ENCODE results near the gene C1orf116. TPM values are rescaled to one million over a fixed set of nuclear protein-coding genes. Genes with fewer than 3 reads are reported as not detected.

The C1orf116 gene
- not detected in 2 replicates for total RNA-seq (2014; rRNA removed; shearing (Covaris generic))

DNA sequence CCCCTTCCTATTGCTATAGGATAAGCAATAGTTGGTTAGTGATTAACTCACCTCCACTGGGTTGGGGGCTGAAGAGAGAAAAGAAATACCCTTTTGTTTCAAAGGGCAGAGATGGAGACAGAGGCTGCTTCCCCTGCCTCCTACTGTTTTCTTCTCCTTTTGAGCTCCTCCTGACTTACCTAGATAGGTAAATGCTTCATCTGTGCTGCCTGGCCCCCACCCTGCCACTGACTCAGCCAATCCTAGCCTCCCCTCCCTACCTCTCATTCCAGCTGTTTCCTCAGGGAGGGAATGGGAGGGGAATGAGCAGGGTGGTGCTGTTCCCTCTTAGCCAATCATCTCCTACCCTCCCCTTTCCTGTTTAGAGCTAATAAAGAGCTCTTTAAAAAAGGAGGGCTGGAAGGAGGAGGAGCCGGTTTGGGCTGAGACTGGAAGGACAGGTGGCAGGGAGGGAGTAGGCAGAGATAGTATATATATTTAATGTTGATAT, at the start of gene C1orf116:
C1orf116 (minus strand) TSS at position 229 of the 490 bp plus-strand sequence. CDS start 5,158 bp downstream, outside the sequence.
- no peaks in the 10 kb centered on the region for H3K27me3 ChIP-seq
- H3K4me3 ChIP-seq: no peak within 1 kb of the TSS

DNA sequence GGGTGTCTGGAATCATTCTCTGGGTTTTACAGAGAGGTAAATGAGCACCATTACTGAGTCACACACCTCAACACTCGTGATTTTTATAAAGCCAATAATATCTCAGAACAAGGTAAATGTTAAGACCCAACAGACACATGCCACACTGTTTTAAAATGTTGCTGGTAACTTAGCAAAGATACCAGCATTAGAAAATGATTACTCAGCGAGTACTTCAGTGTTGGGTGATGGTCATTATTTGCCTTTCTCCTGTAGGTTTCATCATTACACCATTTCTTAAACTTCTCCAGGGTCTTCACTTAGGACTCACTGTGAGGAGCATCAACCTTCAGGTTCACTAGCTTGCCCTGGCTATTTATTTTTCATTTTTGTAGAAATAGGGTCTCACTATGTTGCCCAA, 49.2 kb upstream of the C1orf116 start:
- Histone ChIP-seq H3K4me3 (no peak overlapping the region), H3K27ac (no peak overlapping the region), H3K9me3 (replicated peaks) (no peaks in the 10 kb centered on the region), H3K4me1 (no peaks in the 10 kb centered on the region), H3K27me3 (0 out of 2 replicates have a peak, but pooled peaks cover 8% of the 10 kb centered on the region), H3K36me3 (no peaks in the 10 kb centered on the region)
- no peak for DNase-seq

More for the DNA sequence above, at the start of gene C1orf116:
- peak in 1 of 2 experiments; percentile 45 for DNase-seq
- Histone ChIP-seq H3K36me3 (no peaks in the 10 kb centered on the region), H3K9me3 (replicated peaks) (no peaks in the 10 kb centered on the region), H3K27ac (no peak within 1 kb of the TSS), H3K4me1 (no peaks in the 10 kb centered on the region)

DNA sequence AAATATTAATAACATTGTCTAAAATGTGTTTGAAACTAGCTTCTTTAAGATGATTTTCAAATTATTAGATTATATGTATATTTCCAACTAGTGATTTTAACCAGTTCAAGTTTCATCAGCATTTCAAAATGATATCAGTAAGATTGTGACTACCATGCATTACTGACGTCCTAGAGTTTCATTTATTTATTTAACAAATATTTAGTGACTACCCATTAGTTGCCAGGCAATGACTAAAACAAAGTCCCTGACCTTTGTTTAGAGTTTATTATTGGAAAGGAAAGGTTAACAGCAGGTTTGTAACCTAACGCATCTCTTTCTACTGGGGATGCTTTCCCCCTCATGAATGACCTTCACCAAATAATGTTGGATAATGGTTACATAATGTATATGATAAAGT, 48.5 kb upstream of the C1orf116 start:
- no peaks in the 10 kb centered on the region for H3K9me3 ChIP-seq (replicated peaks)
- H3K27me3 ChIP-seq: 0 out of 2 replicates have a peak, but pooled peaks cover 8% of the 10 kb centered on the region
- H3K27ac ChIP-seq: no peak overlapping the region
- DNase-seq: no peak
- H3K36me3 ChIP-seq: no peaks in the 10 kb centered on the region
- no peaks in the 10 kb centered on the region for H3K4me1 ChIP-seq
- H3K4me3 ChIP-seq: no peak overlapping the region

DNA sequence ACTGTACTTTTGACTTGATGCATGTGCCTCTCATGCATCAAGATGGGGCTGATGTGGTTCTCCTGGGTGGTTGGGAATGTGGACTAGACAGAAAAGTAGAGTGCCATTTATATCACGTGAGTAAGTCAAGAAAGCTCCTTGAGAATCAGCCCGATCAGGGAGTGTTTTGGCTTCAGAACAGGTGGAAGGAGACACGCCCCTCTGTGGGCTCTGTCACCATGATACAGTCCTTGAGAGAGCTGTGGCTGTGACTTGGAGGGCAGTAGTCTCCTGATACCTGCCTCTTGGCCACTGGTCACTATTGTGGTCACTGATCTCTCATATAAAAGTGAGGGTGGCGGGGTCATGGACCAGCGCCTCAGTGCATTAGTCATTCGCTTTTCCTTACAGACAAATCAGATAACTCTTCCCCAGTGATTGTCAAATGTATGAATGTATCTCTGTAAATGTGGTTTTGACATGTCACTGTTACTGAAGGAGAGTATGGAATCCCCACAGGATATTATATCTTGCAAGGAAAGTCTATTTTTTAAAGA, 47.2 kb upstream of the C1orf116 start:
- no peak overlapping the region for H3K27ac ChIP-seq
- no peaks in the 10 kb centered on the region for H3K36me3 ChIP-seq
- H3K27me3 ChIP-seq: 0 out of 2 replicates have a peak, but pooled peaks cover 8% of the 10 kb centered on the region
- no peaks in the 10 kb centered on the region for H3K9me3 ChIP-seq (replicated peaks)
- DNase-seq: no peak
- no peaks in the 10 kb centered on the region for H3K4me1 ChIP-seq
- H3K4me3 ChIP-seq: no peak overlapping the region

DNA sequence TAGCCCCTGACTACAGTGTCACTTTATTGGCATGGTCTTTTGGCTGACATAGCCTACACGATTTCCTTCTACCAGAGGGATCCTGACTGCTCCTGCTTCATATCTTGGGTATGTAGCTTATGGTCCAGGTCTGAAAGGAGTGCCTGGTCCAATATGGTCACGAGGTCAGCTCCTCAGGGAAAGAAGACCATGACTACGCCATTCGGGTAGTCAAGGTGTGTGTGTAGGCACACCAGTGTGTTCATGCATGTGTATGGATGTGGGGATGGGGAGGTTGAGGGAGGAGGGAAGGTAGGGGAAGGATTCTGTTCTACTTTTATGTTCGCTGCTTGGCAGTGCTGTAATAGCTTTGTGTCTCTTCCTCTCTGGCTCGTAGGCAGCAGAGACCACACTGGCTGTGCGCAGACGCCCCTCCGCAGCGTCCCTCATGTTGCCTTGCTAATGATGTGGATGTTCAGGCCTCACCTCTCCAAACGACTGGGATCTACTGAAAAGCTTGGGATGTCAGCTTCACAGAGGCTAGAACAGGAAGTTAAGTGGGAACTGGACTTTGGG, 46.1 kb upstream of the C1orf116 start:
- no peaks in the 10 kb centered on the region for H3K4me1 ChIP-seq
- no peaks in the 10 kb centered on the region for H3K36me3 ChIP-seq
- DNase-seq: no peak
- H3K27me3 ChIP-seq: 0 out of 2 replicates have a peak, but pooled peaks cover 8% of the 10 kb centered on the region
- no peak overlapping the region for H3K4me3 ChIP-seq
- no peaks in the 10 kb centered on the region for H3K9me3 ChIP-seq (replicated peaks)
- no peak overlapping the region for H3K27ac ChIP-seq

DNA sequence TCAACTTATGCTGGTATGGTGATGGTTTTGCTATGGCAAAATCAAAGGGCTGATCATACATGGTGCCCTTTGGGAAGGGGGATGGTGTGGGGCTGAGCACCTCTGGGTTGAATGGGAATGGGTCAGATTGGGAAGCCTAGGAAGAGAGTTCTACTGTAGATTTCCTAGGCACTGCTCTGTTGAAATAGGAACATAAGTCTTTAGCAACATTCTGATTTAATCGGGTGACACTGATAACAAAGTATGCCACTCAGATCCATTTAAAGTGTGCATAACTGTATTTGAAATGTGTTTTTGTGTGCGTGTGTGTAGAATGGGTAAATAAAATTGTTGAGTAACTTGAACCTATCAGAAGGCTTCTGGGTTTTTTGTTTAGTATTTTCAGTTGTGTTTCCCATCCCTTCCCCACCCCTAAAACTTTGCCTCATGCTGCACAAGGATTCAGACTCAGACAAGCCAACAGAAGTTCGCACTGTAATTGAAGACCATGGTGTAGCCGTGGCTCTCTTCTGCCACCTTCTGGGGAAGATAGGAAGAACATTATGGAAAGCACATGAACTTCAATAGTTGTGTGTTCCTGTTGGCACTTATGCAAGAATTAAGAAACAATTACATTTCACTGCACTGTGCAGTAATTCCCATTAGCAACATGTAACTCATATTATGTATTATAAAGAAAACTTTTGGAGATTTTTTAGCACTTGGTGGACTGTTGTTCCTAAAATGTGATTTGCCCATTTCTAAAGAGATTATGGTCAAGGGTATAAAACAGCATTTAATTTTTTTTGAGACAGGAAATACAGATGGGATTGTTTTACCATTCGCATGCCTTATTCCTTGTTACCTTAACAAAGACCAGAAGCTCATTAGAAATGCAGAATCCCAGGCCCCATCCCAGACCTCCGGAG, 45.2 kb upstream of the C1orf116 start:
- peak; percentile 45 to 86 for DNase-seq
- Histone ChIP-seq H3K9me3 (replicated peaks) (no peaks in the 10 kb centered on the region), H3K27ac (no peak overlapping the region)

DNA sequence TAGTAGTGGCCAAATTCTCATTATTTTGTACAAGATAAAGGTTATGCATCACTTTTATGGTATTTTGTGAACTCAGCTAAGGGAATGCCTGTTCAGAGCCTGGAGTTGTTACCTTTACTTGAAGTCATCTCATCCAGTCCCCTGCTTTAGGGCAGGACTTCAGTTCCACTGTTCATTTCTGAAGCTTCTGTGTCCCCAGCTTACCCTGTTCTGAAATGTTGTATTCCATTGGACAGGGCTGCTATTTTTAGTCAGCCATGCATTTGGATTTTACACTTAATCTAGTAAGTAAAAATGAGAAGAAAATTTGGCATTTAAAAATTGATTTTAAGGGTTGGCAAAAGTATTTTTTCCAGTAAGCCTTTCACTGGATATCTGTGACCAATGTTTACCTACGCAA, 44.5 kb upstream of the C1orf116 start:
- Histone ChIP-seq H3K4me1 (no peaks in the 10 kb centered on the region), H3K36me3 (no peaks in the 10 kb centered on the region), H3K27me3 (0 out of 2 replicates have a peak, but pooled peaks cover 3% of the 10 kb centered on the region), H3K4me3 (no peak overlapping the region), H3K27ac (no peak overlapping the region), H3K9me3 (replicated peaks) (no peaks in the 10 kb centered on the region)
- DNase-seq: no peak

More for the DNA sequence above, 45.2 kb upstream of the C1orf116 start:
- H3K36me3 ChIP-seq: no peaks in the 10 kb centered on the region
- H3K27me3 ChIP-seq: 0 out of 2 replicates have a peak, but pooled peaks cover 8% of the 10 kb centered on the region
- H3K4me3 ChIP-seq: no peak overlapping the region
- H3K4me1 ChIP-seq: no peaks in the 10 kb centered on the region

DNA sequence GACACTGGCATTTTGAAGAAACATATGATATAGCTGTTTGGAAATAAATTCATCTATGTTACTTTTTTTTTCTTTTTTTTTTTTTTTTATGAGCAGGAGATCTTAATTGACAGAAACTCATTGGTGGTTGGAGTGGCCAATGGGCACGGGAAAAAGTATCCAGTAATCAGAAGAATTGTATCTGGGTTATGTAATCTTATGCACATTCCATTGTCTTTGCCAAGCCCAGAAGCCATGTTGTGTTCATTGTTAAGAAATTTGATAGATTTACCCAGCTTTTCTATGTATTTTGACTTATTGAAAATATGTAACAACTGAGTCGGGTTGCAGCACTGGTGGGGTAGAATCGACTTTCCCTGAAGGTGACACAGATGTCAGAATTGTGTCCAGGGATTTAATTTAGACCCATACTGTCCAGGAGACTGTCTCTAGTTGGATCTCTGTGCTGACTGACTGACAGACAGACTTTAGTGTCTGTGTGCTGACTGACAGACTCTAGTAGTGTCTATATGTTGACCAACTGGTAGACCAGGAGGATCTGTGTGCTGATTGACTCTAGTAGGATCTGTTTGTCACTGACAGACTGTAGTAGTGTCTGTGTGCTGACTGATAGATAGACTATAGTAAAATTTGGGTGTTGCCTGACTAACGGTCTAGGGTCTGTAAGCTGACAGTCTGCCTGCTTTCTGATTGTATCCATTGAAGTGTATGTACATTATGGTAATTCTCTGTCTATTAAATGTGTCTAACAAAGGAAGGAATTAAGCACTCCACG, 43.8 kb upstream of the C1orf116 start:
- Histone ChIP-seq H3K9me3 (replicated peaks) (no peaks in the 10 kb centered on the region), H3K4me3 (no peak overlapping the region), H3K36me3 (no peaks in the 10 kb centered on the region), H3K27me3 (no peaks in the 10 kb centered on the region), H3K27ac (no peak overlapping the region), H3K4me1 (no peaks in the 10 kb centered on the region)
- DNase-seq: no peak

DNA sequence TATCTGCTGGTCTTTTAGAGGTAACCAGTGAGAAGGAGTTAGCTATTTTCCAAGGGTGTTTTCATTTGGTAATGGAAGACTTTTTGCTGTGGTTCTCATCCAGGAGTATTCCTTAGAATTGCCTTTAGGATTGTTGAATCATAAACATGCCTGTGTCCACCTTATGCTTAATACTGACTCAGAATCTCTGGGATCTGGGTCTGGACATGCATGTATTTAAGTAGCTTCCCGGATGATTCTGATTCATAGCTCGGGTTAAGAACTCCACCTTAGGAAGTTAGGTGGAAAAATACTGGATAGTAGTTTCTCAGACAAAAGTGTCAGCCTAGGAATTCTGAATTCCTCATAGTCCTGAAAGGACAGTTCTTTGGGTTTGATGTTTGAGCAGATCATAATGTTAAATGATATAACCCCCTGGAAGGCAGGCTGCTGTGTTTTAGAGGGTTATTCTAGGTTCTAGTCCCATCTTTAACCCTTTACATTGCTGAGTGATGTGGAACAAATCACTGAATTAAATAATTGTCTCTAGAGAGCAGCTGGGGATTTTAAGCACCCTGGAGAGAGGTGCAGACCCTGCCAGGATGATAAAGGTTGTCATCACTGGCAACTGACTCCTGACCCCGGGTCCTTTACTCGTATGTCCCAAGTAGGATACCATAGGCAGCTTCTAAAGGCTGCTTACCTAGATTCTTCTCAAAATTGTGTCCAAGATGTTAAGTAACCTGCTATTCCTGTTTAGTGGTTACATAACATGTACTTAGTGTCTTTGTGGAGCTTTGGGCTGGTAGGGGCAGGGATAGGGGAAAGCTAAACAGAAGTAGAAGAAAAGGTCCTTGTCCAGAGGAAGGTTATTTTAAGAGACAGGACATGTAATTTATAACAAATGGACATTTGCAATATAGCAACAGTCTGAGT, 41.6 kb upstream of the C1orf116 start:
- no peak overlapping the region for H3K4me3 ChIP-seq
- no peaks in the 10 kb centered on the region for H3K27me3 ChIP-seq
- no peak overlapping the region for H3K27ac ChIP-seq
- no peaks in the 10 kb centered on the region for H3K4me1 ChIP-seq
- no peaks in the 10 kb centered on the region for H3K36me3 ChIP-seq
- H3K9me3 ChIP-seq (replicated peaks): no peaks in the 10 kb centered on the region
- DNase-seq: no peak

DNA sequence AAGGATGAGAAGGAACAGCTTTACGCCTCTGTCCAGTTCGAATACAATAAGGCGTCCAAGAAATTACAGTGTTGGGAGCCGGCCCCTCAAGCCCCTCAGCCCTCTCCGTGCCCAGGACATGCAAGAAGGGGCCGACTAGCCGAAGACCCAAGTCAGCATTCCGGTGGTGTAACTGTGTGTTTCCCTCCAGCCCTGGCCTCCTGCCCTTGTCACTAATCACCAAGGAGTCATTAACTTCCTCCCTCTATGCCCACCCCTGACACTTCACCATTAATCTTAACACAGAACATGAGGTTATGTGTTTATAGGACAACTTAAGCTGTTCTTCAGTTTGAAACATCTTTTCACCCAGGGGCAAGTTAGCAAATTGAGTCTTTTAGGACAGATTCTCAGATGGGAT, 39.7 kb upstream of the C1orf116 start:
- no peak for DNase-seq
- H3K4me1 ChIP-seq: no peaks in the 10 kb centered on the region
- no peaks in the 10 kb centered on the region for H3K9me3 ChIP-seq (replicated peaks)
- H3K27me3 ChIP-seq: no peaks in the 10 kb centered on the region
- H3K4me3 ChIP-seq: no peak overlapping the region
- H3K27ac ChIP-seq: no peak overlapping the region
- H3K36me3 ChIP-seq: no peaks in the 10 kb centered on the region

DNA sequence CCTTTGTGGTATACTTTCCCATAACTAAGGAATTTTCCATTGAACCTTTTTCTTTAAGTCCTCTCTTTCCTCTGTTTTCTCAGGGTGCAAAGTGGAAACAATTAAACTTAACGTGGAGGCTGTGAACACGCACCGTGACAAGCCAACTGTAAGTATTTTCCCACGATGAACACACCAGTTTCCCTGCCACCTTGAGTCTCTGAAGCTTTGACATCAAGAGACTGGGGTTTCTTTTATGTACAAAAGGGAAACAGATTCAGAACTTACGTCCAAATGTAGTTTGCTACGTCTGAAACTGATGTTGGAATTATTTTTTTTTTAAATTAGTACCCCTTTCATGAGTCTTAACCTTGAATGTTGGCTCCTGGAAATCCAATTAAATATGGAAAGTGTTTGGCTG, 38.9 kb upstream of the C1orf116 start:
- Histone ChIP-seq H3K36me3 (no peaks in the 10 kb centered on the region), H3K4me1 (no peaks in the 10 kb centered on the region), H3K27ac (no peak overlapping the region), H3K9me3 (replicated peaks) (no peaks in the 10 kb centered on the region), H3K27me3 (no peaks in the 10 kb centered on the region), H3K4me3 (no peak overlapping the region)
- no peak for DNase-seq

DNA sequence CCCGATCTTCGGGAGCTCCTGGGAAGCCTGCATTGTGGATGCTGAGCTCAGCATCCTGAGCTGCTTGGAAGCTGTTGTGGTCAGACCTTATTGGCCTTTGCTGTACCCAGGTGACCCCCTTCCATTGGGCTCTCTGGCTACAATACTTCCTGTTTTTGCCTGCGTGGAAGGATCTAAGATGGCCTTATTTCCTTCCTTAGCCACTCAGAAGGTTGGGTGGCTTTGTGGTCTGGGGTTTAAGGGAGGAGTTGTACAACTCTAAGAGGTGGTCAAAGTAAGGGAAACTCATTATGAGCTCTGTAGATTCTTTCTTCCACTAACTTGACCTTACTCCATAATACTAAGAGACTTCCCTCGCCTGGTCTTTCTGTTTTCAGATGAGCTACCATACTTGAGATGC, 38.3 kb upstream of the C1orf116 start:
- no peaks in the 10 kb centered on the region for H3K36me3 ChIP-seq
- H3K27me3 ChIP-seq: no peaks in the 10 kb centered on the region
- H3K27ac ChIP-seq: no peak overlapping the region
- no peaks in the 10 kb centered on the region for H3K9me3 ChIP-seq (replicated peaks)
- no peak for DNase-seq
- no peaks in the 10 kb centered on the region for H3K4me1 ChIP-seq
- H3K4me3 ChIP-seq: no peak overlapping the region

DNA sequence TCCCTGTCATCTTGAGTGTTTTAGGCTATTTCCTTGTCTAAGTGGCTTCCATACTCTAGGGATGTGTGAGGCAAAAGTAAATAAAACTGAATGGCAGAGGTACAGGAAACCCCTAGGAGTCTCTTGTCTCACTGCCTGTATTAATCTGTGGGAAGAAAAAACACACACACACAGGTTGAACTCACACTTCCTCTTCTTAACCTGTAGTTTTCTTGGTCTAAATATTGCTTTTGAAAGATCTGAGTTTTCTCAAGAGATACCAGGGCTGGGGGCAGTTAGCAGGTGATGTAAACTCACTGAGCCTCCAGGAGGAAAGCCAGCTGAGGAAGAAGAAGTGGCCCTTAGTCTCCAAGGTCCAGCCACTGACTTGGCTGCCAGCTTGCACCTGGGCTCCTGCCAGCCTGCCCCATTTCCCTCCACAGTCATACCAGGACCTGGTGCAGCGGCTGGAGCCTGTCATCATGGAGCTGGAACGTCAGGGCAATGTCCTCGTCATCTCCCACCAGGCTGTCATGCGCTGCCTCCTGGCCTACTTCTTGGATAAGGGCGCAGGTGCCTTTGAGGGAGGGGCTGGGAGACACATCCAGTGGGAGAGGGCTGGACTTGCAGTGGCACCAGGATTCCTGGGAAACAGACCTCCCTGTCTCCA, 37.4 kb upstream of the C1orf116 start:
- H3K4me1 ChIP-seq: no peaks in the 10 kb centered on the region
- H3K36me3 ChIP-seq: no peaks in the 10 kb centered on the region
- no peak overlapping the region for H3K4me3 ChIP-seq
- no peak for DNase-seq
- H3K9me3 ChIP-seq (replicated peaks): no peaks in the 10 kb centered on the region
- H3K27me3 ChIP-seq: peaks cover 2% of the 10 kb centered on the region; the same call in 1 of the 2 replicates
- H3K27ac ChIP-seq: no peak overlapping the region

Data from SJCRH30 (cell line).